HepG2 (cell line): ENCODE data around the gene PDXDC1. TPM values are rescaled to one million over a fixed set of nuclear protein-coding genes. Genes with fewer than 3 reads are reported as not detected.
A peak's percentile ranks its signal among the peaks of the same experiment; 100 is the strongest.

Experiments used
- ATF2 ChIP-seq: sonication (generic); formaldehyde crosslinking; IDR thresholded peaks from 2 replicates; pipeline ENCODE4 v1.4.0; 2020; ENCODE audit warnings: missing genetic modification reagents
- ATF7-NPFF ChIP-seq: sonication (generic); formaldehyde crosslinking; IDR thresholded peaks from 2 replicates; pipeline ENCODE4 v1.8.1; 2023; ENCODE audit warnings: mild to moderate bottlenecking, low read depth, missing genetic modification reagents, moderate library complexity
- E2F1 ChIP-seq: sonication (generic); formaldehyde crosslinking; IDR thresholded peaks from 2 replicates; pipeline ENCODE4 v1.5.0; 2020; ENCODE audit warnings: missing genetic modification reagents
- E2F2 ChIP-seq: sonication (generic); formaldehyde crosslinking; IDR thresholded peaks from 2 replicates; pipeline ENCODE4 v1.4.0; 2020; ENCODE audit warnings: missing genetic modification reagents, borderline replicate concordance
- HNF4A ChIP-seq: sonication (generic); formaldehyde crosslinking; IDR thresholded peaks from 2 replicates; pipeline ENCODE4 v1.4.0; 2020; ENCODE audit warnings: missing genetic modification reagents
- MED1 ChIP-seq: sonication (generic); formaldehyde crosslinking; IDR thresholded peaks from 2 replicates; pipeline ENCODE4 v1.4.0; 2020; ENCODE audit warnings: missing genetic modification reagents
- MED13 ChIP-seq: sonication (generic); formaldehyde crosslinking; IDR thresholded peaks from 2 replicates; pipeline ENCODE4 v1.5.0; 2020; ENCODE audit warnings: missing genetic modification reagents
- MYC ChIP-seq: sonication (generic); formaldehyde crosslinking; IDR thresholded peaks from 2 replicates; pipeline ENCODE4 v1.9.0; 2021; ENCODE audit warnings: missing genetic modification reagents, borderline replicate concordance
- NFYB ChIP-seq: sonication (generic); formaldehyde crosslinking; IDR thresholded peaks from 2 replicates; pipeline ENCODE4 v1.4.0; 2020; ENCODE audit warnings: missing genetic modification reagents
- POLR2A ChIP-seq, 2 experiments: IDR thresholded peaks; 2 replicates each; pipeline ENCODE4 v1.6.1; 2011; ENCODE audit warnings: low read depth in 2 of 2, low read length in 2 of 2, mild to moderate bottlenecking in 1 of 2, moderate library complexity in 1 of 2; ENCODE audit not compliant: insufficient read depth in 1 of 2
- RBFOX2 ChIP-seq: fragments of 200-400 bp; formaldehyde crosslinking; IDR thresholded peaks from 2 replicates; pipeline ENCODE4 v1.6.1; 2017; ENCODE audit warnings: low read depth, mild to moderate bottlenecking, low read length
- SRY ChIP-seq: sonication (generic); formaldehyde crosslinking; IDR thresholded peaks from 2 replicates; pipeline ENCODE4 v1.8.0; 2022; ENCODE audit warnings: mild to moderate bottlenecking, missing genetic modification reagents
- THAP11 ChIP-seq: IDR thresholded peaks from 2 replicates; pipeline ENCODE4 v1.6.1; 2016; ENCODE audit warnings: missing biosample characterization, missing genetic modification reagents
- TMF1 ChIP-seq: sonication (generic); formaldehyde crosslinking; IDR thresholded peaks from 2 replicates; pipeline ENCODE4 v1.8.1; 2022; ENCODE audit warnings: low read depth, missing genetic modification reagents
- TOPORS ChIP-seq: sonication (generic); formaldehyde crosslinking; IDR thresholded peaks from 2 replicates; pipeline ENCODE4 v1.8.0; 2023; ENCODE audit warnings: mild to moderate bottlenecking, missing genetic modification reagents
- UBTF ChIP-seq: sonication (generic); formaldehyde crosslinking; IDR thresholded peaks from 2 replicates; pipeline ENCODE4 v1.4.0; 2020; ENCODE audit warnings: mild to moderate bottlenecking, missing genetic modification reagents
- YEATS4 ChIP-seq: sonication (generic); formaldehyde crosslinking; IDR thresholded peaks from 2 replicates; pipeline ENCODE4 v1.4.0; 2020; ENCODE audit warnings: missing genetic modification reagents, borderline replicate concordance
- ZFX ChIP-seq: sonication (generic); formaldehyde crosslinking; IDR thresholded peaks from 2 replicates; pipeline ENCODE4 v1.4.0; 2020; ENCODE audit warnings: mild to moderate bottlenecking, low read depth, missing genetic modification reagents, moderate library complexity
- ZGPAT ChIP-seq: IDR thresholded peaks from 2 replicates; pipeline ENCODE4 v1.6.1; 2016; ENCODE audit warnings: mild to moderate bottlenecking
- ZNF768 ChIP-seq: sonication (generic); formaldehyde crosslinking; IDR thresholded peaks from 2 replicates; pipeline ENCODE4 v1.4.0; 2020; ENCODE audit warnings: missing genetic modification reagents
- ZNF883 ChIP-seq: sonication (generic); formaldehyde crosslinking; IDR thresholded peaks from 2 replicates; pipeline ENCODE4 v1.5.1; 2020; ENCODE audit warnings: mild to moderate bottlenecking, missing genetic modification reagents; ENCODE audit errors: not compliant biosample characterization
- polyA plus RNA-seq, 8 experiments: library from polyadenylated mRNA; depleted of rRNA in 3 of 8; stranded (reverse) in 7 of 8; unstranded in 1 of 8; fragments of >200 nt; fragmentation: Illumina TruSeq in 4 of 8; extraction: Trizol in 4 of 8; gene quantifications; 2 replicates each; pipeline versions ENCODE4 v1.2.1 to v1.2.3, GENCODE V29; 2011 to 2016; ENCODE audit warnings: low read depth in 4 of 8, missing spikeins in 1 of 8, mixed read lengths in 1 of 8; ENCODE audit not compliant: insufficient read depth in 1 of 8
- total RNA-seq, 5 experiments: library from RNA; depleted of rRNA; stranded (reverse); fragments of >200 nt; fragmentation: Illumina TruSeq; extraction: Trizol; gene quantifications; 2 replicates each; pipeline ENCODE4 v1.2.3, GENCODE V29; 2016; ENCODE audit warnings: low read depth in 1 of 5

PDXDC1 gene
- total and polyA plus RNA-seq, 2 of the 13 experiments (the other 11 are each of a cell fraction or from before 2014, with no cell fraction given), result 133 to 169 TPM

- peak; percentile 91; the same call in 1 of the 2 replicates for TF ChIP-seq UBTF (CRISPR knock-in tag)
- peak; percentile 59; the same call in 1 of the 2 replicates for TF ChIP-seq ATF7-NPFF (CRISPR knock-in tag)
- peak; percentile 49 for TF ChIP-seq ZNF883
- TF ChIP-seq POLR2A (IDR thresholded peaks at IDR 0.05; ENCODE audit: insufficient read depth in 1 of 2, low read depth in 2 of 2, low read length in 2 of 2), result peak; percentile 47 to 64; a peak in 2 of 4 replicates
- TF ChIP-seq ATF2 (CRISPR knock-in tag), result peak; percentile 36; the same call in 1 of the 2 replicates
- TF ChIP-seq TOPORS (CRISPR knock-in tag), result peak; percentile 77
- TF ChIP-seq E2F2 (CRISPR knock-in tag), result peak; percentile 27; the same call in 1 of the 2 replicates
- TF ChIP-seq E2F1 (CRISPR knock-in tag), result peak; percentile 72; the same call in 1 of the 2 replicates
- peak; percentile 90; the same call in 1 of the 2 replicates for TF ChIP-seq TMF1 (CRISPR knock-in tag)
- TF ChIP-seq MED13, result 0 out of 2 replicates have a peak, but pooled peaks have one; percentile 44
- peak; percentile 42; the same call in 1 of the 2 replicates for TF ChIP-seq NFYB (CRISPR knock-in tag)
- peak; percentile 80 for TF ChIP-seq MYC (CRISPR knock-in tag)
- TF ChIP-seq ZGPAT (CRISPR knock-in tag), result peak; percentile 32; the same call in 1 of the 2 replicates
- TF ChIP-seq ZNF768 (CRISPR knock-in tag), result peak; percentile 67; the same call in 1 of the 2 replicates
- peak; percentile 38; the same call in 1 of the 2 replicates for TF ChIP-seq MED1 (CRISPR knock-in tag)
- peak; percentile 55; the same call in 1 of the 2 replicates for TF ChIP-seq THAP11 (CRISPR knock-in tag)
- peak; percentile 76 for TF ChIP-seq RBFOX2
- TF ChIP-seq SRY (CRISPR knock-in tag), result peak; percentile 62; the same call in 1 of the 2 replicates
- TF ChIP-seq HNF4A, result peak; percentile 67; the same call in 1 of the 2 replicates
- TF ChIP-seq YEATS4 (CRISPR knock-in tag), result peak; percentile 92
- TF ChIP-seq ZFX (CRISPR knock-in tag), result peak; percentile 92
Measured at GRCh38 chr16:14989291-14990281, 14.8 kb downstream of the PDXDC1 start (continued).
